ENCODE measurements around the gene OBSCN. TPM values are rescaled to one million over a fixed set of nuclear protein-coding genes. Genes with fewer than 3 reads are reported as not detected.

OBSCN gene
- total and polyA plus RNA-seq, 2 of the 13 experiments (the other 11 are each of a cell fraction or from before 2014, with no cell fraction given): 0.20 TPM

DNA sequence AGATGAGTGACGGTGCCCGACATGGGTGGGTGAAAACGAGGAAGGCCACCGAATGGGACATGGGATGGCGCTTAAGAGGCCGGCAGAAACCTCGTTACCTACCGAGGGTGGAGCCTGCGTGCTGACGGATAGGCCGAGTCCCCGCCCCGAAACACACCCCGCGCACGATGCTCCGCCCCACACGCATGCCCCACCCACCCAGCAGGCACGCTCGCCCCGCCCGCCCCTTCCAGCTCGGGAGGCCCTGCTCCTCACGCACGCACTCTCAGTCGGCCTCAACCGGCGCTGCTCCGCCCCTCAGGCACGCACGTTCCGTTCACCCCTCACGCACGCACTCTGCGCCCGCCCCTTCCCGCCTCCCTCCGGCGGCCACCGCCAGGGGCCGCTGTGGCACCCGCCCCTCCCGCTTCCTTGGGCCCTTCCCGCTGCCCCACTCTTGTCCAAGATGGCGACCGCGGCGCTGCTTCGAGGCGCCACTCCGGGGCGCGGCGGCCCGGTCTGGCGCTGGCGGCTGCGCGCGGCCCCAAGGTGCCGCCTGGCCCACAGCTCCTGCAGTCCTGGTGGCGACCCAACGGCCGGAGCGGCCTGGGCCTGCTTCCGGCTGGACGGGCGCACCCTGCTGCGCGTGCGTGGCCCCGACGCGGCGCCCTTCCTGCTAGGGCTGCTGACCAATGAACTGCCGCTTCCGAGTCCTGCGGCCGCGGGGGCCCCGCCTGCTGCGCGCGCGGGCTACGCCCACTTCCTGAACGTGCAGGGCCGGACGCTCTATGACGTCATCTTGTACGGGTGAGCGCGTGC is 42.3 kb upstream of the OBSCN start, which contains the start of gene IBA57 (continued):
- TF ChIP-seq, protein P1, sequence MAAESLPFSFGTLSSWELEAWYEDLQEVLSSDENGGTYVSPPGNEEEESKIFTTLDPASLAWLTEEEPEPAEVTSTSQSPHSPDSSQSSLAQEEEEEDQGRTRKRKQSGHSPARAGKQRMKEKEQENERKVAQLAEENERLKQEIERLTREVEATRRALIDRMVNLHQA (CRISPR knock-in tag; IDR thresholded peaks at IDR 0.05): no peak
- TF ChIP-seq RFX5 (IDR thresholded peaks at IDR 0.05; ENCODE audit: low read depth, low read length): peak; percentile 68
- peak; percentile 87 for TF ChIP-seq KAT8 (CRISPR knock-in tag; IDR thresholded peaks at IDR 0.05)
- TF ChIP-seq SUZ12 (IDR thresholded peaks at IDR 0.05; ENCODE audit: low read depth, low read length): no peak
- TF ChIP-seq TOPORS (CRISPR knock-in tag; IDR thresholded peaks at IDR 0.05): peak; percentile 86
- no peak for TF ChIP-seq PLRG1 (conservative IDR thresholded peaks at IDR 0.05)
- TF ChIP-seq ZNF549 (CRISPR knock-in tag; IDR thresholded peaks at IDR 0.05): no peak
- peak; percentile 30; the same call in 1 of the 2 replicates for TF ChIP-seq ZNF570 (CRISPR knock-in tag; IDR thresholded peaks at IDR 0.05; ENCODE audit: borderline replicate concordance)
- TF ChIP-seq HMG20A (CRISPR knock-in tag; IDR thresholded peaks at IDR 0.05; ENCODE audit: borderline replicate concordance): no peak
- no peak for TF ChIP-seq TCF7 (IDR thresholded peaks at IDR 0.05; ENCODE audit: low read depth)
- no peak for TF ChIP-seq CAMTA2 (CRISPR knock-in tag; IDR thresholded peaks at IDR 0.05; ENCODE audit: borderline replicate concordance)
- TF ChIP-seq, protein P2, sequence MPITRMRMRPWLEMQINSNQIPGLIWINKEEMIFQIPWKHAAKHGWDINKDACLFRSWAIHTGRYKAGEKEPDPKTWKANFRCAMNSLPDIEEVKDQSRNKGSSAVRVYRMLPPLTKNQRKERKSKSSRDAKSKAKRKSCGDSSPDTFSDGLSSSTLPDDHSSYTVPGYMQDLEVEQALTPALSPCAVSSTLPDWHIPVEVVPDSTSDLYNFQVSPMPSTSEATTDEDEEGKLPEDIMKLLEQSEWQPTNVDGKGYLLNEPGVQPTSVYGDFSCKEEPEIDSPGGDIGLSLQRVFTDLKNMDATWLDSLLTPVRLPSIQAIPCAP (CRISPR knock-in tag; IDR thresholded peaks at IDR 0.05; ENCODE audit: low read depth): no peak
- no peak for TF ChIP-seq ZSCAN20 (CRISPR knock-in tag; IDR thresholded peaks at IDR 0.05; ENCODE audit: borderline replicate concordance)
- TF ChIP-seq SOX5 (CRISPR knock-in tag; IDR thresholded peaks at IDR 0.05; ENCODE audit: borderline replicate concordance): peak; percentile 45; the same call in 1 of the 2 replicates
- TF ChIP-seq POLR2A (IDR thresholded peaks at IDR 0.05; ENCODE audit: insufficient read depth in 1 of 2, low read depth in 2 of 2, low read length in 2 of 2): peak in 1 of 2 experiments; percentile 73; a peak in 2 of 4 replicates
- TF ChIP-seq CBX2 (IDR thresholded peaks at IDR 0.05; ENCODE audit: low read depth, low read length): no peak
- no peak for TF ChIP-seq CBX2 (CRISPR knock-in tag; IDR thresholded peaks at IDR 0.05; ENCODE audit: low read depth)
- peak; percentile 90; the same call in 1 of the 2 replicates for TF ChIP-seq ZNF558 (CRISPR knock-in tag; IDR thresholded peaks at IDR 0.05; ENCODE audit: borderline replicate concordance)
- TF ChIP-seq ZNF678 (CRISPR knock-in tag; IDR thresholded peaks at IDR 0.05): no peak
- no peak for TF ChIP-seq REXO4 (CRISPR knock-in tag; IDR thresholded peaks at IDR 0.05; ENCODE audit: borderline replicate concordance)
- TF ChIP-seq, protein P3, sequence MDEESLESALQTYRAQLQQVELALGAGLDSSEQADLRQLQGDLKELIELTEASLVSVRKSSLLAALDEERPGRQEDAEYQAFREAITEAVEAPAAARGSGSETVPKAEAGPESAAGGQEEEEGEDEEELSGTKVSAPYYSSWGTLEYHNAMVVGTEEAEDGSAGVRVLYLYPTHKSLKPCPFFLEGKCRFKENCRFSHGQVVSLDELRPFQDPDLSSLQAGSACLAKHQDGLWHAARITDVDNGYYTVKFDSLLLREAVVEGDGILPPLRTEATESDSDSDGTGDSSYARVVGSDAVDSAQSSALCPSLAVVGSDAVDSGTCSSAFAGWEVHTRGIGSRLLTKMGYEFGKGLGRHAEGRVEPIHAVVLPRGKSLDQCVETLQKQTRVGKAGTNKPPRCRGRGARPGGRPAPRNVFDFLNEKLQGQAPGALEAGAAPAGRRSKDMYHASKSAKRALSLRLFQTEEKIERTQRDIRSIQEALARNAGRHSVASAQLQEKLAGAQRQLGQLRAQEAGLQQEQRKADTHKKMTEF (CRISPR knock-in tag; IDR thresholded peaks at IDR 0.05): peak; percentile 58; the same call in 1 of the 2 replicates
- peak; percentile 97 for TF ChIP-seq ZFX (CRISPR knock-in tag; IDR thresholded peaks at IDR 0.05; ENCODE audit: low read depth)
- TF ChIP-seq TOE1 (CRISPR knock-in tag; IDR thresholded peaks at IDR 0.05): no peak
- no peak for TF ChIP-seq ATRX (CRISPR knock-in tag; IDR thresholded peaks at IDR 0.05; ENCODE audit: borderline replicate concordance)
- peak; percentile 5; the same call in 1 of the 2 replicates for TF ChIP-seq TBX2 (CRISPR knock-in tag; IDR thresholded peaks at IDR 0.05; ENCODE audit: borderline replicate concordance)
- TF ChIP-seq ZNF333 (CRISPR knock-in tag; IDR thresholded peaks at IDR 0.05; ENCODE audit: borderline replicate concordance): no peak
- no peak for TF ChIP-seq RARA (CRISPR knock-in tag; IDR thresholded peaks at IDR 0.05)
- TF ChIP-seq HES4 (CRISPR knock-in tag; IDR thresholded peaks at IDR 0.05; ENCODE audit: borderline replicate concordance): no peak; the same call in 1 of the 2 replicates
- TF ChIP-seq ZNF235 (CRISPR knock-in tag; IDR thresholded peaks at IDR 0.05; ENCODE audit: borderline replicate concordance): no peak
- no peak for TF ChIP-seq ESRRA (CRISPR knock-in tag; IDR thresholded peaks at IDR 0.05; ENCODE audit: low read depth)
- TF ChIP-seq PHF8 (CRISPR knock-in tag; IDR thresholded peaks at IDR 0.05): no peak; the same call in 1 of the 2 replicates
- peak; percentile 95 for TF ChIP-seq SP5 (CRISPR knock-in tag; IDR thresholded peaks at IDR 0.05; ENCODE audit: borderline replicate concordance, low read depth)
